Stimulated activated CD8-positive, alpha-beta memory T cell treated with anti-CD3 and anti-CD28 coated beads, Interleukin-12 subunit alpha, Interleukin-12 subunit beta, amount 100 ng/mL, for 4 hours (primary cell): Measurements from ENCODE around the gene MEG3.

ENCODE experiments used
- DNase-seq: peaks from one replicate; pipeline ENCODE4 v3.0.0-alpha.2; 2020; ENCODE audit warnings: low read depth

MEG3 gene

GRCh38 chr14:100846309-100846859 lies 20.5 kb downstream of the MEG3 start:
- no peak for DNase-seq

GRCh38 chr14:100849115-100849781 lies 23.3 kb downstream of the MEG3 start:
- DNase-seq: no peak

- peak; percentile 34 for DNase-seq
These were observed 25.1 kb downstream of the MEG3 start for GRCh38 chr14:100850841-100851585.

- no peak for DNase-seq
These were observed 25.6 kb downstream of the MEG3 start for GRCh38 chr14:100851586-100851916.

GRCh38 chr14:100851946-100852620 lies 26.2 kb downstream of the MEG3 start:
- DNase-seq: no peak

- DNase-seq: no peak
These were observed 28.5 kb downstream of the MEG3 start for GRCh38 chr14:100854435-100854834.

GRCh38 chr14:100855256-100855930 lies 29.5 kb downstream of the MEG3 start:
- no peak for DNase-seq

GRCh38 chr14:100856056-100856950 lies 30.4 kb downstream of the MEG3 start:
- DNase-seq: no peak

DNA sequence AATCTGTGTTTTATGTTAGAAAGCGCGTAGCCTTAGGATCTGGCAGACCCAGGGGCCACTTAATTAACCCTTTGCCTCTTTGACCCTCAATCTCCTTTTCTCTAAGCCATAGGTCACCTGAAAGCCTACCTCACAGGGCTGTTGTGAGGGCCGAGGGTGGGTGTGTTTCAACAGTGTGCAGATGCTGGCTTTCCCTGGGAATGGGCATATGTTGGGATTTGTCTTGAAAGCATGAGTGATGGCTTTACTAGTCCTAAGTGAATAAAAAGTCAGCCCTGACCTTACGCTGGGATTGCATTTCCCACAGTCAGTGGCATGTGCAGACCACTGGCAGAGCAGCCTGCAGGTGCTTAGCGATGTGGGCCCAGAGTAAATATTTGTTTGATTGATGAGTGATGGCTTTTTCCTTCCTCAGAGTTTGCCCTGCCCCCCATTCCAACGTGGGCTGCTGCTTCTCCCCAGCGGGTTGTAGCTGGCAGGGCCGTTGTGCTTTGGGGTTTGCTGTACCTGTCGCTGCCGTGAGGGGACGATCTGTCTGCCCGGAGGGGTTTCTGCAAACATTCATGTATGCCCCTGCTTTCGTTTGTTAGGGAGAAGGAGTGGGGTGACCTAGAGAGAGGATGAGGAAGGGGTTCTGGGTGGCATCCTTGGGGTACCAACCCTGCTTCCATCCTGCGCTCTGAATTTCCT lies 31.5 kb downstream of the MEG3 start:
- DNase-seq: no peak

- DNase-seq: no peak
These were observed 32.3 kb downstream of the MEG3 start for GRCh38 chr14:100857923-100858837.

- no peak for DNase-seq
These were observed 32.9 kb downstream of the MEG3 start for GRCh38 chr14:100858838-100859220.

- no peak for DNase-seq
These were observed 33.9 kb downstream of the MEG3 start for GRCh38 chr14:100859781-100860180.

DNA sequence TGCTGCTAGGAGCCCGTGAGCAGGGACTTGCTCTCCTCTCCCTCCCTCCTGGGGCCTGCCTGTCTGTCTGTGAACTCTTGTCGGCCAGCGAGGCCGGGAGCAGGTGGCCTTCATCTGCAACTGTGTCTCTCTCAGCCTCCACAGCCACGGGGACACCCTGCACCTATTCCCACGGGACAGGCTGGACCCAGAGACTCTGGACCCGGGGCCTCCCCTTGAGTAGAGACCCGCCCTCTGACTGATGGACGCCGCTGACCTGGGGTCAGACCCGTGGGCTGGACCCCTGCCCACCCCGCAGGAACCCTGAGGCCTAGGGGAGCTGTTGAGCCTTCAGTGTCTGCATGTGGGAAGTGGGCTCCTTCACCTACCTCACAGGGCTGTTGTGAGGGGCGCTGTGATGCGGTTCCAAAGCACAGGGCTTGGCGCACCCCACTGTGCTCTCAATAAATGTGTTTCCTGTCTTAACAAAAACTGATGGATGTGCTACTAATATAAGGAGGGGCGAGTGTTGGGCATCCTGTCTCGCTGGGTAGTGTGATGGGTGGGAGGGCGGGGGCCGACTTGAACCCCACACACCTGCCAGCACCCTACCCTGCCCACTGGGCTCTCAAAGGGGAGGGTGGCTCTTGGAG lies 34.8 kb downstream of the MEG3 start:
- DNase-seq: no peak

DNA sequence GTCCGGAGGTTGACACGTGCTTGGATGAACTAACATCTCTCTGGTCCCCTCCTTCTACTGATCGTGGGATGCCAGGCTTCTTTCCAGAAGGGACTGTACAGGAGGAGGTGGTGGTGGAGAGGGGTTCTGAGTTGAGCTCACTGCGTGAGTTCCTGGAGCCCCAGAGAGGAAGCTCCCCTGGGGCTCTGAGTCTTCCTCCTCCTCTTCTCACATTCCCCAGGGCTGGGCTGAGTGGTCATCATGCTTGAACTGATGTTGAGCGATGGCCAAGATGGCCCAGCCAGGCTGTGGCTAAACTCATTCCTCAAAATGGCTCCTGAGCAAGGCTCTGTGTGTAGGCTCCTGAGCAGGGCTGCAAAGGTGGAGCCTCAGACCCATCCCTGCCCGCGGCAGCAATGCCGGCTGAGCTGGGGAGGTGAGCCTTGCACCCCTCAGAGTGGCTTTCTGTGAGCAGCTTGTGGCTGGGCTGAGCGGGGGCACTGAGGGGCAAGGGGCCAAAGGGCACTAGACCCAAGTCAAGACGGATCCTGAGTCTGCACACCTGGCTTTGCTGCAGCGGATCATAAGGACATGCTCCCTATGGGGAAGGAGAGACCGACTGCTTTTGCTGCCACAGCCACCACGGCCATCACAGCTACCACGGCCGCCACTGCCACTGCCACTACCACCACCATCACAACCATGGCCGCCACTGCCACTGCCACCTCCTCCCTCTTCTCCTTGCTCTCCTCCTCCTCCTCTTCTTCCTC lies 35.4 kb downstream of the MEG3 start:
- DNase-seq: no peak

DNA sequence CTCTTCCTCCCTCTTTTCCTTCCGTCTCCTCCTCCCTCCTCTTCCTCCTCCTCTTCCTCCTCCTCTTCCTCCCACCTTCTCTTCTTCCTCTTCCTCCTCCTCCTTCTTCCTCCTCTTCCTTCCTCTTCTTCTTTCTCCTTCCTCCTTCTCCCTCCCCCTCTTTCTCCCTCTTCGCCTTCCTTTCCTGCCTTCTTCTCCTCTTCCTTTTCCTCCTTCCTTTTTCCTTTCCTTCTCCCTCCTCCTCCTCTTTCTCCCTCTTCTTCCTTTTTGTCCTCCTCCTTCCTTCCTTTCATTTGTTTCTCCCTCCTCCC lies 36.0 kb downstream of the MEG3 start:
- DNase-seq: no peak

DNA sequence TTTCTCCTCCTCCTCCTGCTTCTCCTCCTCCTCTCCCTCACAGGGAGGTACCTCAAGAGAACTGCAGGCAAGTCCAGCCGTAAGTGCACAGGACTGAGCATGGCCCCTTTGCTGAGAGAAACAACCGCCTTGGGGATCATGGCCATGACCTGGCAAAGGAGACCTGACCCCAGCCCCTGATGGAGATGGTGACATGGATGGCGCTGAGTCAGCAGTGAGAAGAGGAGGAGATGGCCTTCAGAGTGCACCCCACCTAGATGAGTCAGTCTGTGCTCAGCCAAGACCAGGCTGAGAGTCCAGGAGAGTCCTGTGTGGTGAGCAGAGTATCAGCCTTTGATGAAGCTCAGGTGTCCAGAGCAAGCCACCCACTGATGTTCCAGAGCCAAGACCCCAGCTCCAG lies 36.4 kb downstream of the MEG3 start:
- no peak for DNase-seq

DNA sequence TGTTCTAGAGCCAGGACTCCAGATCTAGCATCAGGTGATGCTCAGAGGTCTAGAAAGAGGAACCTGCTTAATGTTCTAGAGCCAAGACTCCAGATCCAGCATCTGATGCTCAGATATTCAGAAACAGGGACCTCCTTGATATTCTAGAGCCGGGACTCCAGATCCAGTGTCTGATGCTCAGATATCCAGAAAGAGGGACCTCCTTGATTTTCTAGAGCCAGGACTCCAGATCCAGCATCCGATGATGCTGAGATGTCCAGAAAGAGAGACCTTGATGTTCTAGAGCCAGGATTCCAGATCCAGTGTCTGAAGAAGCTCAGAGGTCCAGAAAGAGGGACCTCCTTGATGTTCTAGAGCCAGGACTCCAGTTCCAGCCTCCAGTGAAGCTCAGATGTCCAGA lies 36.9 kb downstream of the MEG3 start:
- no peak for DNase-seq

GRCh38 chr14:100864206-100864605 lies 38.3 kb downstream of the MEG3 start:
- no peak for DNase-seq
